HG03159 (cell line): ENCODE results near the gene POU6F2.

Experiments used
- ATAC-seq: cut with Tn5 transposase; IDR thresholded peaks from one replicate; pipeline ENCODE4 v1.9.1; 2021; ENCODE audit warnings: mild to moderate bottlenecking, moderate library complexity; ENCODE audit not compliant: unreplicated experiment

POU6F2 gene

DNA sequence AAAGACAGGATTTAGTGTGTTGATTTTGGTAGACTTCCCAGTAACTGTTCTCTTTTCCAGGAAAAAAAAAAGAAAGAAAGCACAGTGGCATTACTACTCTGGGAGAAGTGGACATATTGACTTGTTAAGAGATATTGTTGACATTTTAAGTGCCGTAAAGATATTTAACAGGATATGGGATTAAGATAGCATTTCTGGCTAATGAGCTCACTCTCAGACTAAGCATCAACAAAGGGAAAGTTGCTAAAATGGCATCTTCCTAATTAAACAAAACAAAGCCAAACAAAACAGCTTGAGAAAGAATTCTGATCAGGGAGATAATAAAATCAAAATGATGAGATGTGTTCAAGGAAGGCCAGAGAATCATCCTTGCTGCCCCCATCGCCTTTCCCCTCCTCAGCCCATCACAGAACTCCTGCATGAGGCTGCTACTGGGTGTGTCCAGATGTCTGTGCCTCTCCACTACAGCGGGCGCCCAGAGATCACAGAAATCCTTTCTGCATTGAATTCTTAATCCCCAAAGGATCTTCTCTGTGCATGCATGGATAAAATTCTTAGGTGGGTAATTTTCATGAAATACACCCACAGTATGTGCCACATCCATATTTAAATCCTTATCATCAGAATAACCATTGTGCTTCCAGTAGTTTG lies 270.5 kb downstream of the POU6F2 start:
- no peak for ATAC-seq

GRCh38 chr7:39248692-39249090 lies 271.0 kb downstream of the POU6F2 start:
- no peak for ATAC-seq

DNA sequence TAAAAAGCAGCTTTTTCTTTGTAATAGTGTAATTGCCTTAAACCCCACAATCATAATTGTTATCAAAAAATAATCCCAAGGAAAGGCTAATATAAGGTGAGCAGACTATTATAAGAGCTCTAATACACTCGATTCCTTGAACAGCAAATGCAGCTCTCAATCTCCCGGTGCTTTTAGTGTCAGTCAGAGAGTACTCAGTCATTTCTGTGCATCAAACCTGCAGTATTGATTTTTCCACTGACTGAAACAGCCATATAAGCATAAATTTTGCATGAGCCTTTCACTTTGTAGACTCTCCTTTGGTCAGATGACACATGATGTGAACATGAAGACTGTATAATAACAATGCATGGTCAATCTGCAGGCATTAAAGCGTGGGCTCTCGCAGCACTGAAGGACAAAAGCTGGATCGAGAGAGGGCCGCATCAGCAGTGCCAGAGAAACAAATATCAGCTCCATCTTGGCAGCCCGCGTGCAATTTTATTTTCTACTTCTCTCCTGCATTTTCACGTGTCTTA lies 272.0 kb downstream of the POU6F2 start:
- no peak for ATAC-seq

DNA sequence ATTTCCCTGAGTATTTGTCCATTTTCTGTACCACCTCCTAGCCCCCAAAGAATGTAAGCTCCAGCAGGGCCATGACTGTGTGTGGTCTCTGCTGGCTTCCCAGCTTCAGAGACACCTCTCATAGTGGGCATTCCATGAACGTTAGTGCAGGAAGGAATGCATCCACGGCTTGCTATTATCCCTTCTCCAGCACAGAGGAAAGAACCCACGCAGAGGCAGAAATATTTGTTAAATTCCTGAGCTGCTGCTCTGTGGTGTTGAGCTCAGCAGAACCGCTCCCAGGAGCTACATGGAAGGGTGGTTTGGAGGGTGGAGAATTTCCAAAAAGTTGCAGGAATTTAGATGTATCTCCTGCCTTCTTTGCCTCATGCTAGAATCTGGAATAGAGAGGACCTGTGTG lies 275.2 kb downstream of the POU6F2 start:
- no peak for ATAC-seq

GRCh38 chr7:39259391-39260003 lies 281.8 kb downstream of the POU6F2 start:
- no peak for ATAC-seq

GRCh38 chr7:39260279-39260844 lies 282.7 kb downstream of the POU6F2 start:
- no peak for ATAC-seq

- ATAC-seq = no peak
Measured at GRCh38 chr7:39261771-39262170, 284.1 kb downstream of the POU6F2 start.

- ATAC-seq = no peak
Measured at GRCh38 chr7:39265641-39266591, 288.2 kb downstream of the POU6F2 start.

DNA sequence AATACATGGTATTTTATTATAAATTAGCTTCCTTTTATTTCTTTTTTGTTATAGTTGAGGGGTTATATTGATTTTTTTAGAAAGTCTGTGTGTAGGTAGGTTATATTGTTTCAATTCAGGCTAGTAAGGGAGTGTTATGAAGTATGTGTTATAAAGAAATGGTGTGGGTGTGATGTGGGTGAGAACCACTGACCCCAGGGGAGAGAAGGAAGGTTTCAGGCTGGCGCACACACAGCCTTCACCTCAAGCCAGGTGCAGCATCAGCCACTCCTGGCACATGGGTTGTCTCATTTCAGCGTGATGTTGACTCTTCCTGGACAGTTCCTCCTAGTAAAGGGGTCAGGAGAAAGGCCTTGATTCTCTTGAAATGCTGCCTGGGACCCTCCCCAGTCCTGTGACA lies 291.3 kb downstream of the POU6F2 start:
- no peak for ATAC-seq

- ATAC-seq = no peak
Measured at GRCh38 chr7:39270018-39270417, 292.3 kb downstream of the POU6F2 start.

DNA sequence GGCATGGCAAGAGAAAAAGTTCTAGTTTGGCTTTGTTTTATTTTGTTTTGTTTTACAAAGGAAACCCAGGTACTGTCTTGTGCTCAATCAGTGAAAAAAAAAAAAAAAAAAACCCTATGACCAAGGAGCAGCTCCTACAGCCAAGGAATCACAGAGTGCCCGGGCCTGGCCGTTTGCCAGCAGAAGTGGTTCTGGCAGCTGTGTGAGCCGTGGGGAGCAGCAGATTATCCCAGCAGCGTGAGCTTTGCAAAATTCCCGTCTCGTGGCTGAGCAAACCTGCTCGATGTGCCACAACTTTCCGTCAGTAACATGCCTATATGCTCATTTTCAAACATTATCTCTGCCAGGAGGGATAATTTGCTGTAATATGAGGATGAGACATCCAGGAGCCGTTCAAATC lies 293.7 kb downstream of the POU6F2 start:
- no peak for ATAC-seq

- ATAC-seq = no peak
Measured at GRCh38 chr7:39272111-39272510, 294.4 kb downstream of the POU6F2 start.

GRCh38 chr7:39272691-39273090 lies 295.0 kb downstream of the POU6F2 start:
- no peak for ATAC-seq

DNA sequence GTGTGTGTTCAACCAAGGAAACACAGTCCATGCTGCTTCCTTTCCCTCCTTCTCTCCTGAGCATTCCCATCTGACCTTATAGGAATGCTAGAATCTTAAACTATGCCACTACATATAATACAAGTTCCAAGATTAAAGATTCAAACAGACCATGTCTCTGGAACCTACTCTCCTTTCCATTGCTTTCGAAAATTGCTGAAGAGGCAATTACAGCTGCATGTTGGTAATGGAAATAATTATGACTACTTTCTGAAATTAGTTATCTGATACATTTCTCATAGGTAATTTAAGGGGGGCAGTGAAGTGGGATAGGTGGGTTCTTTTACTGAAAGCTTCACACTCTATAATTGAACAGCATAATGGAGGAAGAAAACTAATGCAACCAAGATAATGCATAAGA lies 302.6 kb downstream of the POU6F2 start:
- no peak for ATAC-seq

GRCh38 chr7:39285256-39285655 lies 307.5 kb downstream of the POU6F2 start:
- ATAC-seq = no peak

GRCh38 chr7:39288303-39288702 lies 310.6 kb downstream of the POU6F2 start:
- ATAC-seq = no peak

- ATAC-seq = no peak
Measured at GRCh38 chr7:39291628-39292410, 314.1 kb downstream of the POU6F2 start.

DNA sequence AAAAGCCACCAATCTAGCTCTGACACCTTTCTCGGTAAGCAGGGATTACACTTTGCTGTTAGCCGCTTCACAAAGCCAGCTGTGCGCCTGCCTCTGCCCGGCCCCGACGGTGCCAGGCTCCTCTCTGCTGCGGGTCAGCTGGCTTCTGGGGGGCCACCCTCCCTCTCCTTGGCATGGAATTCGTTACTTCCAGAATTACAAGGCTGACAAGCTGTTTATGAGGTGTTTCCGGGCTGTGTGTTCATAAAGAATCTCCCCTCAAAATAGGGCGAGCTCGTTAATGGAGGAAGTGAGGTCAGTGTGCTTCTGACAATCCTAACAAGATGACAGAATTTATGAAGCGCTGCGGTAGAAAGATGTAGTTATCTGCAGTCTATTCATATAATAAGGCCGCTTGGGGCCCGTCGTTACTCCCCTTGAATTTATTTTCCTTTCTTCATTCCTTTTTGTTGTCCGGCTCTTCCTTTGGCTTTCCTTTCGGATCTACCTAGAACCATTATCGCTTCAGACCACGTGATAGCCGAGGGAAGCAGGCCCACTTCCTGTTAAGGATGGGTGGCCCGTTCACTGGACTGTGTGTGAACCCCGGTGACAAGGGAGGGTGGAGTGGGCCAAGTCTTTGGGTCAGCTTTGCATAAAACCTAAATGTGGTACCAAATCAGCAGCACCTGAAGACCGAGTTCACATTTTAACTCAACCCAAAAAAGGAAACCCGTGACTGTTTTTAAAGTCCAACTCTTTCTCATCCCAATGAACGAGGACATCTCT lies 315.5 kb downstream of the POU6F2 start:
- no peak for ATAC-seq

GRCh38 chr7:39294022-39294421 lies 316.3 kb downstream of the POU6F2 start:
- ATAC-seq = no peak

GRCh38 chr7:39295796-39296195 lies 318.1 kb downstream of the POU6F2 start:
- no peak for ATAC-seq
